Right renal cortex interstitium (tissue), 3 donors: Measurements from ENCODE around the gene CREB5. TPM values are rescaled to one million over a fixed set of nuclear protein-coding genes. Genes with fewer than 3 reads are reported as not detected.

ENCODE experiments used
- DNase-seq, 3 donors: peaks; one replicate each; pipeline ENCODE4 v3.0.0-alpha.2; 2013; ENCODE audit warnings: low read depth in 3 of 3, low spot score in 2 of 3
- polyA plus RNA-seq, 3 donors: library from polyadenylated mRNA; unstranded; fragments of 120-200 nt; gene quantifications; one replicate each; pipeline ENCODE4 v1.2.1, GENCODE V29; 2013; ENCODE audit not compliant: insufficient read length in 3 of 3

Gene CREB5
- polyA plus RNA-seq, 3 donors: 6.3 to 12.2 (median 7.7) TPM

- DNase-seq: no peak
Measured at GRCh38 chr7:28571405-28571804, 159.1 kb downstream of the CREB5 start.

- DNase-seq: no peak
Measured at GRCh38 chr7:28572321-28573058, 160.2 kb downstream of the CREB5 start.

GRCh38 chr7:28573059-28573553 lies 160.8 kb downstream of the CREB5 start:
- DNase-seq: no peak

- no peak for DNase-seq
Measured at GRCh38 chr7:28573651-28574301, 161.5 kb downstream of the CREB5 start.

DNA sequence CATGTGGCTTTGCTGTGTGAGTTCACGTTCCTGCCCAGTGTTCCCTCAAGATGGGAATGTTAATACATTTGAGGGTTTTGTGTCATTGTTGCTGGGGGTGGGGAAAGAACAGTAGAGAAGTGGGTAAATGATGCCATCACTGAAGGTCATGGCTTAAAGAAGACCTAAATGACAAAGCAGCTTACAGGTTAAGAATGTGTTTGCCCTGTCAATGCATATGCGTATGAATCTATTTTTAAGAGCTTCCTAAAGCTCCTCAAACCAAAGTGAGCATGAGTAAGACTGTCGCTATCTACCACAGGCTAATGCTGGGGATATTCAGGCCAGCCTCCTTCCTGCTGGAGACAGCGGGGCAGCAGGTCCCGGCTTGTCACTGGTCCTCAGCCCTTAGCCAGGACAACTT lies 162.9 kb downstream of the CREB5 start:
- DNase-seq: no peak

- DNase-seq: no peak
Measured at GRCh38 chr7:28576656-28577055, 164.3 kb downstream of the CREB5 start.

- no peak for DNase-seq
Measured at GRCh38 chr7:28579571-28579970, 167.3 kb downstream of the CREB5 start.

DNA sequence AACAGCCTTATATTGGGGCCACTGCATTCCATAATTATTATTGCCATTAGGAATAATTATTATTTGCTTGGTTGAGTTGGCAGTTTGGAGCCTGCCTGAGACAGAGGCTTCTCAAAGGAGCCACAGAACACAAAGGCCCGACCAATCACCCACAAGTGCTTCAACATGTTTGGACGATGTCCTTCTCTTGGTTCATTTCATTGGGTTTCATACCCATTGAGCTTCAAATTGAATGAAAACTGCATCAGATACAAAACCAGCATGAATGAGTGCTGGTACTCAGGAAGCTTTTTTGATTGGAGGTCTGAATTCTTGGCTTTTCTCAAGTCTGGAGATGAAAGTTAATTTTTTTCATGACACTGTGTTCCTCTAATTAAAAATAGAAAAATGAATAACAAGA lies 168.3 kb downstream of the CREB5 start:
- no peak for DNase-seq

DNA sequence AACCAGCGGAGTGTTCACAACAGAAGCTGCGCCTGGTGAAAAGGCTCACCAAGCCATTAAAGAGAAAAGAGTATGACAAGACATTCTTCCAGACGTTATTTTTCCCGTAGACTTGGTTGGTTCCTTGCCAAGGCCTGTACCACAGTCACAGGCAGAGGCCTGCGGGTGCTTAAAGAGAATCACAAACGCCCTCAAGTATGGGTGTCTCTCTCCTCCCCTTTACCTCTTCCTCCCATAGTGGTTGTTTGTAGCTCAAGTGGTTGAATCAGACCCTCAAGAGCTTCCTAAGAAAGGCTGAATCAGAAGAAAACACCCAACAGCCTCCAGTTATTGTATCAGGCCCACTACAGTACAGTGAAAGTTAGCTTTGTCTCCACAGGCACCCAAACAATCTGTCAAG lies 169.0 kb downstream of the CREB5 start:
- no peak for DNase-seq

DNA sequence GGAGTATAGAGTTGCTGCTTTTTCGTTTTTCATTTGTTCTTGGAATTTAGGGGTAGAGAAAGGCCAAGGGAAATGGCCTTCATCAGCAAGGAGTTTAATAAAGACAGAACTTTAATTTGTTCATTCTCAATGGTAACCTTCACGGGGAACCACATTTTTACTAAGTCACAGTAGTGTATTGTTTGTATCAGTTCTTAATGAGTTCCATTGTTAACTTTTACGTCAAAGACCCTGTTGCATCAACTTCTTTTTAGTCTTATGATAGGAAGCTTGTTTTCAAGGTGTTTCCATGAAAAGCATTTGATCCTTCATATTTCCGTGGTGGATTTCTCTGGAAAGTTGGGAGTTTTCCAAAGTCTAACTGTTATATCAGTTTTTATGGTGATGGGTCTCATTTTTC lies 169.9 kb downstream of the CREB5 start:
- no peak for DNase-seq

DNA sequence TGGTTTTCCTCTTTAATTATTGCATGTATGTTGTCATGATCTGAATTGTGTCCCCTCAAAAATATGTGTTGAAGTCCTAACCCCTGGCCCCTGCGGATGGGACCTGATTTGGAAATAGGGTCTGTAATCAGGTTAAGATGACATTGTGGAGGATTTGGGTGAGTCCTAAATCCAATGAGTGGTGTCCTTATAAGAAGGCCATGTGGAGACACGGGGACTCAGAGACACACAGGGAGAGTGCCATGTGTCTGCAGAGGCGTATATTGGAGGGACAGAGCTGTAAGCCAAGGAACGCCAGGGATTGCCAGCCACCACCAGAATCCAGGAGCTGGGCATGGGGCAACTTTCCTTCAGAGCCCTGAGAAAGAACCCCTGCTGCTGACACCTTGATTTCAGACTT lies 171.9 kb downstream of the CREB5 start:
- no peak for DNase-seq

DNA sequence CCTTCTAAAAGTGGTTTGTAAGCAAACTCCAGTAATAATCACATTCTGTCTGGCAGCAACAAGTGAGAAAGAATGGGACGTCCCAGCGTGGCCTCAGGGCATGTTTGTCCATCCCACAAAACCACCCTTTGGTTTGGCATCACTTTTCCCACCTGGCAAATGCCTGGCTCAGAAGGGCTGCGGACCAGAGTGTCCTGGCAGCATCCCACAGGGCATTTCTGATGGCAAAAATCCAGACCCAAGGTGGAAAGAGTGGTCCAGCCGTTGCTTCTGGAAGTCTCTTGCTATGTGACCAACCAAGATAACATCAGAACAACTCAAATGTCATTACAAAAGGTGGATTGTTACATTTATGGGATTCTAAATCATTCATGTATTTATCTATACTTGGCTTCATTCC lies 174.4 kb downstream of the CREB5 start:
- DNase-seq: no peak

GRCh38 chr7:28587211-28587610 lies 174.9 kb downstream of the CREB5 start:
- no peak for DNase-seq

DNA sequence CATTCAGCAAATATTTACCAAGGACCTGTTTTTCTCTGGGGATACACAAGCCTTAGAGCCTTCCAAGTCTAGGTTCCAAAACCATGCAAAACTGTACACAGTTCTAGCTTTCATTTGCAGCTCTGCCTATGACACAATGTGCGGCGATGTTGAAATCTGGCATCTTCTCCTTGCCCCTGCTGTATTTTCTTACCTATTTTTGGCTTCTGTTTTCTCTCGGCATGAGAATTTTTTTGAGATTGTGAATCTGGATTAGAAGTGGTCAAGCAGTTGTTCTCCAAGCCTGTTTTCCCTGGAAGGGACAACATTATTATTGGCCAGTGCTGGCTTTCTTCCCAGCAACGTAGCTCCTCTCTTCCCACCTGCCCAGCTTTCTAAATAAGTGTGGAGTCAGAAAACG lies 176.3 kb downstream of the CREB5 start:
- no peak for DNase-seq

DNA sequence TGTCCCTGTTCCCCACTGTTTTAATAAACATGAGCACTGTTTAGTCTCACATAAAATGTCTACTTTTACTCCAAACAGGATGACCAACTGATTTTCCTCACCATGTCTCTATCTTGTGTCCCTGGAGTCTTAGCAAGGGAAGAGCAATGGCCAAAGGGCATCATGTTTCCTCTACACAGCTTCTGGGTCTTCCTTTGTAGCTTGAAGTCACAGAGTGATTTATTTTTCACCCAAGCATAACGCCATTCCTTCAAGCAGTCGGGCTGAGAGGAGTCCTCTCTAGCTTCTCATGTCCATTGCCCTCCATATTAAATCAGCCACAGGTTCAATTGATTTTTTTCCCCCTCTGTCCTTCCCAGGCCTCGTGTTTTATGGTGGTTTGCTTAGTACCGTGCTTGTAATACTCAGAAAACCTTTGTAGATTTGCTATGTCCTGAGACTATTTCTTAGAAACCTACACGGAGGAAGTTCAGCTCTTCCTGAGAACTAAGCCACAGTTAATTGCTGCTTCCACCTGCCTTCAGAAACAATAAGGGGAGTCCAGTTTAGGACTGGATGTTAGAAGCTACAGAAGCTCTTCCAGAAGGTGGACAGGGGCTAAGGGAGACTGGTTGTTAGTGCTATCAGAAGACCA lies 178.8 kb downstream of the CREB5 start:
- no peak for DNase-seq

DNA sequence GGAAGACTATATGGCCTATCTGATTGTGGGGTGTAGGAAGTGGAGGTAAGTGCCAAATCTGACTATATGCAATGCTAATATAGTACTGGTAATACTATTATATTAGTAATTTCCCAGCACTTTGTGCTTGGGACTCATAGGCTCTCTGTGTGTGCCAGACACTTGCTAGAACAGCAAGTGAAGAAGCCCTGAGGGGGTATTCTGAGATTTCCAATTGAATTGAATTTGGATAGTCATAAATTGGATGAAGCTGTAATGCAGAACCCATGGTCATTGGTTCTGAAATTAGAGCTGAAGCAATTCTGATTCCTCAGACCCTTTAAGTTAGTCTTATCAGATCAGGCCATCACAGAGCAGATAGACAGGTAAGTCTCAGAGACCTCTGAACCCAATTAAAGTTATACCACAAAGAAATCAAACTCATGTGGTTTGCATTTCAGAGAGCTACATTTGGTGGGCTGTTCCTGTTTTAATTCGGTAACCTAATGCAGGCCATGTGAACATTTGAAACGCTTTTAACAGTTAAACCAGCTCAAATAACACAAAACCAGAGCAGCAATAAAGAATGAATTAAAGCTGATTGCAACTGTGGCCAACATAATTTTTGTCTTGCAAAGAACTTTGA lies 179.5 kb downstream of the CREB5 start:
- DNase-seq: no peak

DNA sequence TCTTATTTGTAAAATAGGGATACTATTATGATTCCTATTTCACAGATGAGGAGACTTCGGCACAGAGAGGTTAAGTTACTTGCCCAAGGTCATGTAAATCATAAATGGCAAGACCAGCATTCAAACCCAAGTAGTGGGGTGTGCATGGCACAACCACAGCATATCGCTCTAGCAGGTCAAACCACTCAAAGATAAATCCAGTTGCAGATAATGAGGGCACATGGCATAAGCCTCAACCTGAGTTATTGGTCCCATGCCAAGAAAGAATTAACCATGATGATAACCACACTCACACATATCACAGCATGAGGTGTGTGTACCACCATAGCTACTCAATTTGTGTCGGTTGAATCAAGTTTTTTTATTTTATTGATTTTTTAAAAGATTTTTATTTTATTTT lies 180.5 kb downstream of the CREB5 start:
- DNase-seq: no peak

DNA sequence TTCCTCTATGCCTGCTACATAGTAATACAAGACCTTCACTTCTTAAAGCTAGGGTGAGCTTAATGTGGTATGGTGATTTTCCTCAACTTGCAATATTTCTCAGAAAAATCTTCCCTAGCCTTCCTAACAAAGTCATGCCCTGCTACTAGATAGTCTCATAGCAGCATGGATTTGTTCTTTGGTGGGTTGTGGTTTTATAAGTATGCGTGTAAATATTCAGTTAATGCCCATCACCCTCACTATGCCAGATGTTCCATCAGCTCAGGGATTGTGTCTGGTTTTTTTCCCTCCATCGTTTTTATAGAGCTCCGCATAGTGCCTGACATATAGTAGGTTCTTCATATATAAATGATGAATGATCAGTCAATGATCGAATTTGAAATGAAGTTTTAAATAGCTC lies 182.8 kb downstream of the CREB5 start:
- no peak for DNase-seq

GRCh38 chr7:28595801-28596200 lies 183.5 kb downstream of the CREB5 start:
- no peak for DNase-seq

DNA sequence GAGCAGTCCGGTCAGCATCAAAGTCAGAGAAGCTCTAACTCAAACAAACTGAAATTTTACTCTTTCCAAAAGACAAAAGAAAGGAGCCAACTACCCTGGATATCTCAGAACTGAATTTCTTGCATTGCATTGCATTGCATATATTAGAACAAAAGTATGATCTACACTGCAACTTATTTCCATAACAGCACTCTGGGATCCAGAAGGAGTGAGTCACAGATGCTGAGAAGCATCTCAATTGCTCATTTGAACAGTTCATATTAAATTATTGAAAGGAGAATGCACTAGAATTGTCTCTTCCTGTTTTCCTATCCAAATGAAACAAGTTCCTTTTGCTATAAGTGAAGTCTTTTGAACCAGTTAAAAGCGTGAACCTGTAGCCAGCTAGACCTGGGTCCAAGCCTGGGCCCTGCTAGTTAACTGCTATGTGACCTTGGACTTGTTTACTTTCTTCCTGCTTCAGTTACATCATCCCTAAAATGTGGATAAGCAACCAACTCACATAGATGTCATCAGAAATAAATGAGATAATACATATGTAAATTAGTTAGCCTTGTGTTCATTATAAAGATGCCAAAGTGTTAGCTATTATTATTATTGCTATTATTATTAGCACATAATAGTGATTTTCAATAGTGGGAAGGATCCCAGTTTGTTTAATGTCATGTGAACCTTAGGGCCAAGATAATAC lies 184.1 kb downstream of the CREB5 start:
- no peak for DNase-seq

- no peak for DNase-seq
Measured at GRCh38 chr7:28597284-28597683, 185.0 kb downstream of the CREB5 start.
